ENCODE results near the gene RCOR2. TPM values are rescaled to one million over a fixed set of nuclear protein-coding genes. Genes with fewer than 3 reads are reported as not detected.

The RCOR2 gene
- total RNA-seq, 6 experiments from 2014 or later, result 0.15 TPM; not detected in 5

DNA sequence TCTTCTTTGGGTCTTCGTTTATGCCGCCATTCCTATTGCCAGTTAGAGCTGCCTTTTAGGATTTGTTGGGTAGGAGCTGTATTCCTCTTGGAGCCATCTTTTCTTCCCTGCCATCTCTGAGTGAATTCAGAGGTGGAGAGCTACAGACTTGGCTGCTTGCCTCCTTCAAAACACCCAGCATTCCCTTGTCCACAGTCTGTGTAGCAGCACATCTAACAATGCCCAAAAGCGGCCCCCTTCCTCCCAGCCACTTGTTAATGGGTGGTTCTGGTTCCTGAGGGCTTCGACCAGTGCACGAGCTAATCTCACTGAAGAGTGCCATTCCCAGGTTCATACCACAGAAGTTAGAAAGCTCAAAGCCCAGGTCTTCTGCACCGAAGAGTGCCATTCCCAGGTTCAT lies 40.3 kb downstream of the RCOR2 start:
- H3K4me1 ChIP-seq, result peaks cover 0 to 25% (median 9%) of the 10 kb centered on the region in 4 donors
- intact Hi-C loops (cut with DNase I), result no loop called here
- no peak overlapping the region for H3K4me3 ChIP-seq
- H3K27ac ChIP-seq, result no peak overlapping the region
- ATAC-seq (no peak), DNase-seq (no peak)
- TF ChIP-seq, protein P1, sequence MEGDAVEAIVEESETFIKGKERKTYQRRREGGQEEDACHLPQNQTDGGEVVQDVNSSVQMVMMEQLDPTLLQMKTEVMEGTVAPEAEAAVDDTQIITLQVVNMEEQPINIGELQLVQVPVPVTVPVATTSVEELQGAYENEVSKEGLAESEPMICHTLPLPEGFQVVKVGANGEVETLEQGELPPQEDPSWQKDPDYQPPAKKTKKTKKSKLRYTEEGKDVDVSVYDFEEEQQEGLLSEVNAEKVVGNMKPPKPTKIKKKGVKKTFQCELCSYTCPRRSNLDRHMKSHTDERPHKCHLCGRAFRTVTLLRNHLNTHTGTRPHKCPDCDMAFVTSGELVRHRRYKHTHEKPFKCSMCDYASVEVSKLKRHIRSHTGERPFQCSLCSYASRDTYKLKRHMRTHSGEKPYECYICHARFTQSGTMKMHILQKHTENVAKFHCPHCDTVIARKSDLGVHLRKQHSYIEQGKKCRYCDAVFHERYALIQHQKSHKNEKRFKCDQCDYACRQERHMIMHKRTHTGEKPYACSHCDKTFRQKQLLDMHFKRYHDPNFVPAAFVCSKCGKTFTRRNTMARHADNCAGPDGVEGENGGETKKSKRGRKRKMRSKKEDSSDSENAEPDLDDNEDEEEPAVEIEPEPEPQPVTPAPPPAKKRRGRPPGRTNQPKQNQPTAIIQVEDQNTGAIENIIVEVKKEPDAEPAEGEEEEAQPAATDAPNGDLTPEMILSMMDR (IDR thresholded peaks at IDR 0.05), result no peak
- TF ChIP-seq POLR2A (IDR thresholded peaks at IDR 0.05), result no peak
- no peaks in the 10 kb centered on the region for H3K27me3 ChIP-seq
- no peaks in the 10 kb centered on the region for H3K9me3 ChIP-seq
- WGBS (ENCODE audit: insufficient coverage, low coverage, low lambda C conversion rate, missing lambda C conversion rate), result 96% methylated on average over 5 of the region's 6 CpGs
- H3K36me3 ChIP-seq, result no peaks in the 10 kb centered on the region

DNA sequence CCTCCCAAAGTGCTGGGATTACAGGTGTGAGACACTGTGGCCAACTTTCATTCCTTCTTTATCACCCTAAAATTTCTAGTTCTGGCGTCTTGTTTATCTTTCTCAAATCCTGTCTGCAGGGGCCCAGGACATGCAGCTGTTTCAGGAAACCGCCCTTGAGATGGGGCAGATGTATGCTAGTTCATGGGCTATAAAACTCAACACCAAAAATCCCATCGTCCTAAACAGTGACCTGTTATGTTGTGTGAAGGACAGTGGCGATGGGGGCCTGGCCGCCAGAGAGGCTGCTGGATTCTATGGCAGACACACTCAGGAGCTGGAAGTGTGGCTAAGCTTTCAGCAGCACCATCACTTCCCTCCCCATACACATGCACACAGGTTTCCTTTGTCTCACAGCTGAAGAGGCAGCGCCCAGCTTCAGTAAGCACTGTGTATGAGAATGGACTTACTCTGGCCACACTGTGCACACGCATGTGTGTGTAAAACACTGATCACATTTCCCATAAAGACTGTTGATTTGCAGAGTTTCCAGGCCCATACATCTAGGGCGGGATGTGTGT lies 41.4 kb downstream of the RCOR2 start:
- ATAC-seq (no peak), DNase-seq (no peak)
- 81% methylated on average over 3 of the region's 8 CpGs for WGBS (ENCODE audit: insufficient coverage, low coverage, low lambda C conversion rate, missing lambda C conversion rate)
- Histone ChIP-seq H3K4me3 (no peak overlapping the region), H3K27ac (no peak overlapping the region), H3K4me1 (peaks cover 0 to 29% (median 9%) of the 10 kb centered on the region in 4 donors), H3K27me3 (no peaks in the 10 kb centered on the region), H3K9me3 (no peaks in the 10 kb centered on the region), H3K36me3 (no peaks in the 10 kb centered on the region)
- intact Hi-C loops (cut with DNase I), result no loop called here
- TF ChIP-seq, protein P1 (IDR thresholded peaks at IDR 0.05), result no peak
- no peak for TF ChIP-seq POLR2A (IDR thresholded peaks at IDR 0.05)

DNA sequence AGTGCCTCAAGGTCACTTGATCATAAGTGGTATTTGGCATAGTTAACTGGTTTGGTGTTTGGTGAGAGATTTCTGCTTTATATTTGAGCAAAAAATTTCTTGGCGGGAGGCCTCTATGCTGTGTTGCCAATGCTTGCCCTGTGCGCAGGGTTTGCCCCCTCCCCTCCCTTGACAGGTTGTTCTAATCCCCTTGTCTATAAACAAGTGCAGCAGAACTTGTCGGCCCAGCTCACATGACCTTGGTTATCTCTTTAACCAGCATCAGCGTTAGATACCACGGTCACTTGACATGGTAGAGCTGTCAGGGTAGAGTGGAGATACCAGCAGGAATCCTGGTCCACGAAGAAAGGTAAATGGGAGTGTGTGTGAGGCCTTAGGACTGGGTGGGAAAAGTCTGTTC lies 42.5 kb downstream of the RCOR2 start:
- intact Hi-C loops (cut with DNase I), result no loop called here
- no peaks in the 10 kb centered on the region for H3K27me3 ChIP-seq
- no peaks in the 10 kb centered on the region for H3K36me3 ChIP-seq
- no peak for DNase-seq
- no peak for TF ChIP-seq POLR2A (IDR thresholded peaks at IDR 0.05)
- TF ChIP-seq, protein P1 (IDR thresholded peaks at IDR 0.05), result no peak
- H3K9me3 ChIP-seq, result no peaks in the 10 kb centered on the region
- peaks cover 0 to 38% (median 9%) of the 10 kb centered on the region in 4 donors for H3K4me1 ChIP-seq
- ATAC-seq, result no peak
- WGBS (ENCODE audit: insufficient coverage, low coverage, low lambda C conversion rate, missing lambda C conversion rate), result 51% methylated on average over 6 of the region's 6 CpGs
- H3K4me3 ChIP-seq, result no peak overlapping the region
- H3K27ac ChIP-seq, result no peak overlapping the region

DNA sequence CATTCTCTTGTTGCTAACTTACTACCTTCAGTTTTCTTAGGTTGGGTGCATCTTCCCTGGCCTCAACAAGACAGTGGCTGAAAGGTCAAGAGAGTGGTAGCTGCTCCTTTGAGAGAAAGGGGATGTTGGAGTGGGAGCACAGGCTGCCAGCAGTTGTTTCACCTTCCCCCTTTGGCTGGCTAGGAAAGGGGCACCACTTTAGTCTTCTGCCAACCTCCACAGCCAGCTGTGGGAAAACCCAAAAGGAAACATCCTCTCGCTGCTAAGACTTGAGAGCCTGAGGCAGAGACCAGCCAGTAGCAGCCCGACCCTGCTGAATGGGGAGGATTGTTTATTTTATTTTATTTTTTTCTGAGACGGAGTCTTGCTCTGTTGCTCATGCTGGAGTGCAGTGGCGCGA lies 43.7 kb downstream of the RCOR2 start:
- peak overlapping the region in 1 of 3 donors; percentile 4 for H3K27ac ChIP-seq
- H3K27me3 ChIP-seq, result no peaks in the 10 kb centered on the region
- TF ChIP-seq, protein P1 (IDR thresholded peaks at IDR 0.05), result no peak
- no peak for TF ChIP-seq POLR2A (IDR thresholded peaks at IDR 0.05)
- no peaks in the 10 kb centered on the region for H3K9me3 ChIP-seq
- H3K4me1 ChIP-seq, result peaks cover 0 to 41% (median 9%) of the 10 kb centered on the region in 4 donors
- H3K36me3 ChIP-seq, result no peaks in the 10 kb centered on the region
- no peak for DNase-seq
- no peak for ATAC-seq
- intact Hi-C loops (cut with DNase I), result no loop called here
- H3K4me3 ChIP-seq, result no peak overlapping the region
- WGBS (ENCODE audit: insufficient coverage, low coverage, low lambda C conversion rate, missing lambda C conversion rate), result 81% methylated on average over 5 of the region's 5 CpGs

Data from right lobe of liver (tissue), 6 donors.